Cortex of kidney (tissue), 1 donor: Measurements from ENCODE around the gene KBTBD4.

ENCODE experiments used
- DNase-seq: peaks from one replicate; lab custom pipeline; 2025; lab: John Stamatoyannopoulos, UW

The KBTBD4 gene

DNA sequence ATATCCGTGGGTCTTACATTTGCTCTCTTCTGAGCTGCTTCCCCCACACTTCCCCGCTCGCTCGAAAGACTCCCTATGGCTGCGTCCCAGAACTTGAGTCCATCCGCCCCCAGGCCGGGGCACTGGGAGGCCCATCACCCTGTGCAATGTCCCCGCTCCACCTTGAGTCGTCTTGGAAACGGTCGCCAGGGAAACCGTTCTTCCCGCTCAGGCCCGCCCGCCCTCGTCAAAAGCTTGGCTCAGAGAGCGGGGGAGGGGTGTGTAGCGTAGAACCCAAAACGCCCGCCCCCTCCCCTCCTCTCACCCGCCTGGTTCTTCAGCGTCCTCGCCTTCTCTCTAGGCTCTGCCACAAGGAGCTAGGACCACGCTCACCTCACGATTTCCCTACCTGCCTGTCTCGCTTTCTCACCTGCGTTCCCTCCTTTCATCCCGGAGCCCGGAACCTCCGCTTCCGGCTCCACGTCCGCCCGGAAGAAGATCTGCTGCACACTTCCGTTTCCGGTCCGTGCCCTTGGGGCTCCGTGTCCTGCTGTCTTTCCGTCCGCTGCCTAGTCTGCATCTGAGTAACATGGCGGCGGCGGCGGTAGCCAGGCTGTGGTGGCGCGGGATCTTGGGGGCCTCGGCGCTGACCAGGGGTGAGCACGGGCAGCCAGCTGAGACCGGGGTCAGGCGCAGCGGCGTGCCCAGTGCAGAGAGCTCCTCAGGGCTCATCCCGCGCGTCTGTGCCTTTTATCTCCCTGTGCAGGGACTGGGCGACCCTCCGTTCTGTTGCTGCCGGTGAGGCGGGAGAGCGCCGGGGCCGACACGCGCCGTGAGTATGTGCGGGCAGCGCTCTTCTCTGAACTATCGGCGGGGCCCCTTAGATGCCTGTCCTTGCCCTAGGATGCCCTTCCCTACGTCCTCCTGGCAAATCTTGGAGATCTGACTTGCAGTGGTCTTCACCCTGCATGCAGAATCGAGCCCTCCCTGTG is at the start of gene KBTBD4, which contains the start of gene NDUFS3:
Gene KBTBD4 (minus strand): TSS at position 447 of the 971 bp plus-strand sequence. CDS start 19 bp downstream, at position 428.
Gene NDUFS3 (plus strand): TSS at position 551 of the 971 bp plus-strand sequence. CDS start 18 bp downstream, at position 569.
- peak; percentile 70 for DNase-seq

DNA sequence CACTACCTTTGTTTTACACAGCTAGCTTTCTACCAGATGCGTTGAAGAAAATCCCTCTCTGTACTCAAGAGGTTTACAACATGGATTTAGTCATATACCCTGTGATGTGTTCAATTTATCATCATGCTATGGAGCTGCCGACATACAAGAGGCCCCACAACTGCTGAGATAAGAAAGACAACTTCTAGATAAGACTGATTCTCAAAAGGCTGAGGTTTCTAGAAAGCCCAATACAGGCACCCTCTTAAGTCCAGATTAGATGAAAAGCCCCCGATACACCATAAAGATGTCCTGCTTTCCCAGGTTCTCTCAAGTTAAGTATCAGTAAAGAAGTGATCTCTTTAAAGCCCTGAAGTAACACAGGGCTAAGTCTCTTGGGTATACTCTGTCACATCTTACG is 49.3 kb upstream of the KBTBD4 start:
- DNase-seq: no peak

DNA sequence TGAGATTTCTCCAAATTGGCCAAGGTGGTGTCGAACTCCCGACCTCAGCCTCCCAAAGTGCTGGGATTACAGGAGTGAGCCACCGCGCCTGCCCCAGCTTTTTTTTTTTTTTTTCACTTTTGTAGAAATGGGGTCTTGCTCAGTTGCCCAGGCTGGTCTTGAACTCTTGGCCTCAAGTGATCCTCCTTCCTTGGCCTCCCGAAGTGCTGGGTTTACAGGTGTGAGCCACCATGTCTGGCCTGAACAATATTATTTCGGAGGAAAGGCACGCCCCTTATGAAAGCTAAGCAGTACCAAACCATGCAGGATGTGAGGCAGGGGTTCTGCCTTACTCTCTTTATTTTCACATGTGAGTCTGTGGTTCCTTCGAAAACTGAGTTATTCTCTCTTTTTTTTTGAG is 47.5 kb upstream of the KBTBD4 start:
- DNase-seq: no peak

DNA sequence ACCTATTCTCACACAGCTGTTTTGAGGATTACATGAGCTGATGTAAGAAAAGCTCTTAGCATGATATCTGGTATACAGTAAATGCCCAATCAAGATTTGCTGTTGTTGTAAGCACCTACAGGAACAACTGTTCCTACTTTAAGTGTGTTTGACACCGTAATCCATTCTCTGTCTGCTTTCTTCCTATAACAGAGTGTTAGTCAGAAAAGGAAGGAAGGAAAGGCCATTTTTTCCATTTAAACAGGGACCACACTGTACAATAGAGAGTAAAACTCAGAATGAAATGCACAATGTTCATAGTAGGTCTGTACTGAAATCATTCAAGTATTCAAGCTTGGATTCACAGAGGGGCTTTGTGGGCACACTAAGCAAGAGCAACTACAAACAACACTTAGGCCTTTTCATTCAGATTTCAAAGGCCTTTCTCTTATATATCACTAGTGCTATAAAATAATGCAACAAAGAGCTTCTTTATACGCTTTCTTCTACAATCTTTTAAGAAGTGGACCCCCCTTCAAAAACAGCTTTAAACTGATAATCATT is 42.1 kb upstream of the KBTBD4 start:
- DNase-seq: no peak

DNA sequence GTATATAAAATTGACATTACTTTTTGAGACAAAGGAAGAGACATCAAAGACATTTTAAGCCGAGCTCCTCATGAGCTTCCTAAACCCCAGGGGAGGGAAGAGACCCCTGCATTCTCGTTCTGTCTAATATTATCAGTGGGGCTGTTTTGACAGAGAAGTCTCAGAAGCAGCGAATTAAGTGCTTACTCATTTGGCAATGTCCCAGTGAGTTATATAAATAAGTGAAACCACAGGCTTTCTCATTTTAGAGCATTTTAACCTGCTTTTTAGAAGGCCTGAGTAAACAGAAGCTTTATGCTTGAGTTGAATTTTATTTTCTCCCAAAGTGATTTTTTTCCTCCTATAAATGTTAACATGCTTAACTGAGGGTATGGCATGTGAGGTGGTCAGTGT is 38.6 kb upstream of the KBTBD4 start:
- DNase-seq: no peak

DNA sequence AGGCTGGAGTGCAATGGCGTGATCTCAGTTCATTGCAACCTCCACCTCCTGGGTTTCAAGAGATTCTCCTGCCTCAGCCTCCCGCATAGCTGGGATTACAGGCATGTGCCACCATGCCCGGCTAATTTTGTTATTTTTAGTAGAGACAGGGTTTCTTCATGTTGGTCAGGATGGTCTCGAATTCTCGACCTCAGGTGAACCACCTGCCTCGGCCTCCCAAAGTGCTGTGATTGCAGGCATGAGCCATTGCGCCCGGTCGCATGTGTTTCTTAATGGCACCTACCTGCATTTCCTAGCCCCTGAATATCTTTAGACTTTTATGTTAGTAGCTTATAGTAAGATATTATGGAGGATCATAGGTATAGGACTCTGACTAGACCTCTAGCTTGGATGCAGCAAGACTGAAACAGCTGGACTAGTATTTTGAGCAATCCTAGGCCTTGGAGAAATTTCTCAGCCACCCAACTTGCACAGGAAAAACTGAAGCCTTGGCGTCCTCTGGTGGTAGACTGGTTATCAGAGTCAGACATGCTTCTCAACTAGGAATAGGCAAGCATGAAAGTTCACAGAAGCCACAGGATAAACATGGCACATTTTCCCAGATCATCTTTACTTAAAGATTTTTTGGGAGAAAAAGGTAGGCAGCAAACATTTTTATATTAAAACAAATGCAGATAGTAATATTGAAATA is 38.1 kb upstream of the KBTBD4 start:
- no peak for DNase-seq

DNA sequence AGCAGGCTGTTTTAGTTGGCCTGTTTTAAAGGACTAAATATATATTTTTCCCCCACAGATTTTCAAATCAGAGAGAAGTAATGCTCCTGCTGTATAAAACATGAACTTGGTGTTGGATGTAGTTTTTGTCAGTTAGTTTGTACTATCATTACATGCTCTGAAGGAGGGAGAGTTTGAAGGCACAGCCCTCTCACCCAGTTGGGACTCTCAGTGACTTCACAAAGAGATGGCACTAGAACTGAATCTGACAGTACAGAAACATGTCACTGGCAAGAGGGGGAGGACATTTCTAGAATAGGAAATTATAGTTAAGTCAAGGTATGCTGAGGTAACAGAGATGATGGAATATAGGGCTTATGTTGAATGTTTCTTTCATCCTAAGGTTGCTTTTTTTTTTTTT is 36.5 kb upstream of the KBTBD4 start:
- DNase-seq: no peak

DNA sequence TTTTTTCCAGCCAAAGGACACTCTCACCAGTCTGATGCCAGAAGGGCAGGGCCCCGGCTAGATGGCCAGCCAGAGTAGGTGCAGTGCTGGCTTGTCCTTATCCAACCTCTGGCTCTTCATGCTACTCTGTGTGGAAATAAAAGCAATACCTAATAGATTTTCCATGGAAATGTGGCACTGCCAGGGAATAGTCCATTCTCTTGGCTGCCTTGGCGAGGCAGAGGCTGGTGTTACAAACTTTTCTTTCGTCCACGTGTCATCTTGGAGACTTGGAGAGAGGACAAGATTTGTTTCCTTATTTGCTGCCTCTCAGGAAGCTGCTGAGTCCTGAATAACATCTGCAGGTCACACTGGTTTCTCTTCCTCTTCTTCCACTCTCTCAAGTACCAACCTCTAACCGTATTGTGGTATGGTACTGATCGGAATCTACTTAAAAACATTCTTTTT is 32.6 kb upstream of the KBTBD4 start:
- no peak for DNase-seq

DNA sequence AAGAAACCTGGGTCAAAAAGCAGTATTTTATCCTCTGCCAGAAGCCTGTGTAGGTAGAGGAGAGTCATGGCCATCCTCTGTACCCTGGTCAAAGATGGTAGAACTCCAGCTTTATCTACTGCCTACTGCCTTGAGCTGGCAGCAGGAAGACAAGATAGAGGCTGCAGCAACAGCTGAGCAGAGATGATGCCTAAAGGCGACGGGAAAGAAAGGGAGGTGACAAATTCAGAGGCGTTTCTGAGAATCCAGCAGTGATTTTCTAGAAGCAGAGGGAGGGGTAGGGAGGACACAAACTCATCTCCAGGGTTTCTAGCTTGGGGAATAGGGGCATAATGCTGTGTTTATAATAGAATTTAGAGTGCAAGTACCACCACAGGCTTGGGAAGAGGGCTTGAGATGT is 30.9 kb upstream of the KBTBD4 start:
- DNase-seq: no peak

DNA sequence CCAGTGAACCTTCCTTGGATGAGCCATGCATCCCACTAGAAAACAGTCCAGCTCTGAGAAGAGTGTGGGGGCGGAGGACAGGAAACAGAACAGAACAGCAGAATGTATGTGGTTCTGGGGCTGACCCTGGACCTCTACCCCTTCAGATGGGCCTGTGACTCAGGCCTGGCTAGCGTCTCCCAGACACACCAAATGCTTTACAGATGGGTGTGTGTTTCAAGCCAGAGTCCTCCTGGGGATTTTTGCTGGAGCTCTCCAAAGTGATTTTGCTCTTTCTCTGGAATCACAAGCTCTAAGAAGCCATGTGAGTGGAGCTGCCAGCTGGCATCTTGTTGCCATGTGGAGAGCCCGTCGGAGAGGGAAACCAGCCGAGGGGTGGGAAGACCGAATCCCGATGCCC is 28.6 kb upstream of the KBTBD4 start:
- no peak for DNase-seq

DNA sequence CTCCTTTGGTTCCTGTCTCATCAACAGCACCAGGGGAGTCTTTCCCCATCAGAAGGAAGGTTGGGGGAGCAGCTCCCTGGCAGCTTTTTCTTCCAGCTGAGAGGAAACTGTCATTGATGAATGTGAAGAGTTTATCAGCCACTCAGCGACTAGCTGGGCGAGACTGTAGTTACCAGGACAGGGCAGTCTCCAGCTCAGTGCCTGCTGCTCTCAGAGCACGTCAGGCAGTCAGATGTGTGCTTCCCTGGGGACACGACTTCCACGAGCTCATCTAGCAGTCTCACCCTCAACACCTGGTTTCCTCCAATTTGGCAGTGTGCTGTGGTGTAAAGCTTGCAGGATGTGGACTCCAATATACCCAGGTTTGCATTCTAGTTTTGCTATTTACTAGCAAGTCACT is 28.0 kb upstream of the KBTBD4 start:
- DNase-seq: no peak

DNA sequence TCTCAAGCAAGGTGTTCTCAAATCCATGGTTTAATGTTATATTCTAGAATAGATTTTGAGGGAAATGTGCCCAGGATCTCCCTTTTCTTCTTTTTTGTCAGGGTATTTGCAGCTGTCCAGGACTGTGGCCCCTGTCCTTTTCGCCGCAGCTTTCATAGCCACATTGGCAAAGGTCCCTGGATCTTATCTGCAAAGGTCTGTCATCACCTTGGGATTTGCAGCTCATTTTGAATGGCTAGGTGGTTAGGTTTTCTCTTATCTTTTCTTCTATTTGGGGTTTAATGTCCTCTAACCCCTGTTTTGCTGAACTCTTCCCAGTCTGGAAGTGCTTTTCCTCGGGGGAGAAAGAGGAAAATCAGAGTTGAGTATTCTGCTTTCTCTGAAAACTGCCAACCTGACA is 27.2 kb upstream of the KBTBD4 start:
- DNase-seq: no peak

DNA sequence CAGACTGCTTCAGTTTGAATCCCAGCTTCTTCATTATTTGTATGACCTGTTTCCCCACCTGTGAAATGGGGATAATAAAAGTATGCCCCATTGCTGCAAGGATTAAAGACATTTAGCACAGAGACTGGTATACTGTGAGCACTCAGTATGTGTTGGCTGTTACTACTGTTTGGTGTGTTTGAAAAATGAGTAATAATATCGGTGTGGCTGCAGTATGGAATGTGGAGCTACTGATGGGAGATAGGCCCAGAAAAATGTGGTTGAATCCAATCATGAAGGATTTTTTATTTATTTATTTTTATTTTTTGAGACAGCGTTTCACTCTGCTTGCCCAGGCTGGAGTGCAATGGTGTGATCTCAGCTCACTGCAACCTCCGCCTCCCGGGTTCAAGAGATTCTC is 24.5 kb upstream of the KBTBD4 start:
- DNase-seq: no peak

DNA sequence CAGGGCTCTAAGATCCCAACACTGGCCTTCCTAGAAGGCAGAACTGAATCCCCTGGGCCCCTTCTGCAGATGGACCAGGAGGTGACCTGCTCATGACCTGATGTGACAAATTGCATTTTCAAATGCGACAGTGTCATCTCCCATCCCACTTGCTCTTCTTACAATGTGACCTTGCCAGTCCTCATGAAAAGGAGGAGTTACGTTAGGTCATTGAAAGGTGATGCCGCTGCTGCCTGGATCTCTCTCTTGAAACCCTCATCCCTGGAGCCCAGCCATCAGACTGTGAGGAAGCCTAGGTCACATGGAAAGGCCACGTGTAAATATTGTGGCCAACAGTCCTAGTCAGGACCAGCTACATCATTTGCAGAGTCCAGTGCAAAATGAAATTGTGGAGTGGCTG is 21.1 kb upstream of the KBTBD4 start:
- DNase-seq: no peak

DNA sequence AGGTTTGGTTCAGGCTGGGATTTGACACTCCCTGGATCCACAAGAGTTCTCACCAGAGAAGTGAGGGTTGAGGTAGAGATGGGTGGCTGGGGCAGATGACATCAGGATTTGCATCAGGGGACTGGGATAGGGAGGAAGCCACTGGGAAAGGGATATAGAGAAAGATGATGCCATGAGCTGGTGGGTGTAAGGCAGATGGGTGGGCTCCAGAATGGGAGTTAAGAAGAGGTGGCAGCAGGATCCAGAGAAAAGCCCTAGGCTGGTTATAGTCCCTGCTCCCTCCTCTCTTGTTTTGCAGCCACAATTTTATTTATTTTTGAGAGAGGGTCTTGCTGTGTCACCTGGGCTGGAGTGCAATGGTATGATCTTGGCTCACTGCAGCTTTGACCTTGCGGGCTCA is 17.2 kb upstream of the KBTBD4 start:
- no peak for DNase-seq

DNA sequence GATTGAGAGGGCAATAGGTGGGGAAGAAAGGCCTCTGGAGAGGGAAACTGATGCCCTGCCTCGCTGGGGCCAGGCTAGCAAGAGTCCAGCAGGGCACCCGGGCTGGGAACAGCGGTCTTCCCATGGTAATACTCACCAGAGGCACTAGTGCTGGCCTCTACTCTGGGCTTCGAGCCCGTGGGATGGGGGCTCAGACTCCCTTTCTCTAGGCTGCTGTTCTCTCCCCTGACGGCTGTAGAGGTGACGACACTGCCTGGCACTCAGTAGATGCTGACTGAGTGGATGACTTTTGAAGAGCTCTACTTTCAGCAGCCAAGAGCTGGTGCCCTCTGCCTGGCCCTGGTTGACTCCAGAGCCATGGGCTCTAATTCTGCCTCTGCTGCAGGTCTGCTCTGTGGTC is 16.3 kb upstream of the KBTBD4 start:
- DNase-seq: no peak

DNA sequence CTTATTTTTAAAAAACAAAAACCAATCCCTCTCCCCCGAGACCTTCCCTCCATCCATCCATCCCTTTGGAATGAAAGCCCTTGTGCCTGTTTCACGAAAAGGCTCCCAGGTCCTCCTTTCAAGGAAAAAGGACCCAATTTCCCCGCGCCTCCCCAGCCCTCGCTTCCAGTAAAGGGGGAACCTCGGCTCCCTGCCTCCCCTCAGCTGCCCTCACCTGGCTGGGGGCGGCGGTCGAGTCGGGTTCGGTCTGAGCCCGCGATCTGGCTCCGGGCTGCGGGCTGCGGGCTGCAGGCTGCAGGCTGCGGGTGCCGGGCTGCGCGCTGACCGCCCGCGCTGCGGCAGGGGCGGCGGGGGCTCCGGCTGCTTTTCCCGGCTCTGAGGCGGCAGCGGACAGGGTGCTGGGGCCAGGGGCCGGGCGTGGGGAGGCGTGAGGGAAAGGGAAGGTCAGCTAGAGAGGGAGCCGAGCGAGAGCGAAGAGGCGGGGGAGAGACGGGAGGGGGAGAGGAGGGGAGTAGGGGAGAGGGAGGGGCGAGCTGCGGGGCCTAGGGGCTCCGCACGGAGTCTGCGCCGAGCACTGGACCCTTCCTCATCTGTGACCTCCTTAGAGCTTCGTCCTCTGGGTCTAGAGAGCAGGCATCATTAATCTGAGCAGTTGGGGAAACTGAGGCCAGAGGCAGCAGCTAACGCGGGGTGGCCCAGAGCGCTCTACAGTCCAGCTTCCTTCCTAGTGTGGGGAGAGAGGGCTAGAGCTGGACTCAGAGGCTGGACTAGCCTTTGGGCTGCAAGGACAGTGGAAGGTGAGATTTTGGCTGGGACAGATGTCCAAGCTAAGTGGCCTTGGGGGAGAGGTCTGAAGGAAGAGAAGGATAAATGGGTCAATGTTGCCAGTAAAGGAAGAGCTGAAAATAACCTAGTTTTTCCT is 15.4 kb upstream of the KBTBD4 start, which contains the start of gene C1QTNF4:
Gene C1QTNF4 (minus strand): TSS at position 478 of the 922 bp plus-strand sequence. CDS start 3,601 bp downstream, outside the sequence.
- no peak for DNase-seq

DNA sequence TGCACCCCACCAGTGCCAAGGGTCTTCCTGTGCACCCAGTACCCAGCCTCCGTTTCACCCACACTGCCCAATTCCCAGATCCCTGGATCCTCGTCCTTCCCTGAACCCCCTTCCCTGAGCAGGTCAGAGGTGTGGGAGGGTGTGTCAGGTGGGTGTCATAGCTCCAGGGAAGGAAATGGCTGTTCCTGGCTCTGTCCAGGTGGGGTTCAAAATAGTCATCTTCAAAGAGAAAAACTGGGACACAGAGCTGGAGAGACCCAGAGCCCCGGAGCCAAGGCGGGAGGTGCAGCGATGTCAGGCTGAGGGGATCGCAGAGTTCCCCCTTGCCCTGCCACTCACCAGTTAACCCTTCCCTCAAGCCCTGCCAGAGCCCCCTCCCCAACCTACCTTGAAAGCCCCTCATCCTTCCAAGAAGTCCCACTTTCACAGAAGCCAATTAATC is 14.7 kb upstream of the KBTBD4 start:
- DNase-seq: no peak

DNA sequence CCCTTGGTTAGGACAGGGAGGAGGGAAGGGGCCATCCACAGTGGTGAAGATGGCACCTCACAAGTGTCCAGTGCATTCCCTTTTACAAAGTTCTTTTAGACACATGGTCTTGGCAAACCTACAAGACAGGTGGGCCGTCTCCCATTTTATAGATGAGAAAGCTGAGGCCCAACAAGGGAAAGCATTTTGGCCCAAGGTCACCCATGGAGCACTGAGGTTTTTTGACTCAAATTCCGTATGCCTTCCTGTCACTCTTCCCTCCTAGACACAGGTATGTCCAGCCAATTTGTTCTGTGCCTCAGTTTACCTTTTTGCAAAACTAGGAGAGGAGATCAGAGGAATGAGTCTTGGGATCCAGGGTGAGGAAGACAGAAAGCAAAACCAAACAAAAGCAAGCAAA is 14.2 kb upstream of the KBTBD4 start:
- no peak for DNase-seq

DNA sequence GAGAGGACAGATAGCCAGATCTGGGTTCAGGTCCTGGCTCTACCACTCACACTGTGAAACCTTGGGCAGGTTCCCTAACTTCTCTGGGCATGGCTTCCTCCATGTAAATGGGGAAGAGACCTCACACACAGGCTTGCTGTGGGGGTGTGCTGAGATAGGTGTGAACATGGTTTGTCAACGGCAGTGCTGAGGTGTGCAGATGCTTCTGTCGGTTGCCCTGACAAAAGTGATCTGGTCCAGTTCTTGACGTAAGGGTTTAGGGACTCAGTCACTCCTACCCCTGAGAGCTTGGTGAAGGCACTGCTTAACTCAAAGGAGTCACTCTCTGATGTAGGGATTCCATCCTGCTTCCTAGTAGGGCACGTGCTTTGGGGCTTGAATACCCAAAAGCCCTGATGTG is 13.5 kb upstream of the KBTBD4 start:
- no peak for DNase-seq

DNA sequence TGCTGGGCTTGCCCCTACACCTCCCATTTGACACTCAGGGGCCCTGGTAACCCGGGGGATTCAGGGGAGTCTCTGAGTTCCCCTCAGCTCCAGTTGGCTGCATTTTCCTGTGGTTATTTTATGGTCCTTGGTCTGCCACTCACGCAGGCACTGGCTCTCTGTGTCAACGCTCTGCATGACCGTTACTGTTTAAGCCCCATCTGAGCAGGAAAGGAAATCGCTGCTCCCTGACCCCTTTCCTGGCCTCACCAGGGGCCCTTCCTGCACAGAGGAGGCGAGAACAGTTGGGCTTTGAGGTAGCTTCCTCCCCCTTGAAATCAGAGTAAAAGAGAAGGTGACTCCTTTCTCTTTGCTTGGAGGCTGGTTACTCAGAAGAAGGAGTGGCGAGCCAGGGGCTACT is 13.0 kb upstream of the KBTBD4 start:
- DNase-seq: no peak
